Activated naive CD4-positive, alpha-beta T cell treated with anti-CD3 and anti-CD28 coated beads, Interleukin-2, amount 10 ng/mL, durations not matched to agents 7 days and 5 days (primary cell): ENCODE results near the gene IRF1.

Experiments used
- CTCF ChIA-PET: fragments of 350-600 bp; sonication (Branson Sonifier 250); formaldehyde crosslinking; loops from one replicate; lab custom pipeline; 2021; ENCODE audit warnings: antibody characterized with exemption; lab: Charles Lee
- DNase-seq: peaks from one replicate; pipeline ENCODE4 v3.0.0-alpha.2; 2020
- H3K27ac Mint-ChIP-seq: one replicate; pipeline ENCODE4 v1.8.0; 2021; ENCODE audit warnings: mild to moderate bottlenecking, moderate library complexity, mixed read lengths
- H3K27me3 Mint-ChIP-seq: one replicate; pipeline ENCODE4 v1.8.0; 2021; ENCODE audit warnings: mild to moderate bottlenecking, mixed read lengths
- H3K36me3 Mint-ChIP-seq: one replicate; pipeline ENCODE4 v1.8.0; 2021; ENCODE audit warnings: mixed read lengths
- H3K4me1 Mint-ChIP-seq: one replicate; pipeline ENCODE4 v1.8.0; 2021; ENCODE audit warnings: mixed read lengths
- H3K4me3 Mint-ChIP-seq: one replicate; pipeline ENCODE4 v1.8.0; 2021; ENCODE audit warnings: mild to moderate bottlenecking, moderate library complexity, mixed read lengths
- H3K9me3 Mint-ChIP-seq: one replicate; pipeline ENCODE4 v1.8.0; 2021; ENCODE audit warnings: mixed read lengths

IRF1 gene

DNA sequence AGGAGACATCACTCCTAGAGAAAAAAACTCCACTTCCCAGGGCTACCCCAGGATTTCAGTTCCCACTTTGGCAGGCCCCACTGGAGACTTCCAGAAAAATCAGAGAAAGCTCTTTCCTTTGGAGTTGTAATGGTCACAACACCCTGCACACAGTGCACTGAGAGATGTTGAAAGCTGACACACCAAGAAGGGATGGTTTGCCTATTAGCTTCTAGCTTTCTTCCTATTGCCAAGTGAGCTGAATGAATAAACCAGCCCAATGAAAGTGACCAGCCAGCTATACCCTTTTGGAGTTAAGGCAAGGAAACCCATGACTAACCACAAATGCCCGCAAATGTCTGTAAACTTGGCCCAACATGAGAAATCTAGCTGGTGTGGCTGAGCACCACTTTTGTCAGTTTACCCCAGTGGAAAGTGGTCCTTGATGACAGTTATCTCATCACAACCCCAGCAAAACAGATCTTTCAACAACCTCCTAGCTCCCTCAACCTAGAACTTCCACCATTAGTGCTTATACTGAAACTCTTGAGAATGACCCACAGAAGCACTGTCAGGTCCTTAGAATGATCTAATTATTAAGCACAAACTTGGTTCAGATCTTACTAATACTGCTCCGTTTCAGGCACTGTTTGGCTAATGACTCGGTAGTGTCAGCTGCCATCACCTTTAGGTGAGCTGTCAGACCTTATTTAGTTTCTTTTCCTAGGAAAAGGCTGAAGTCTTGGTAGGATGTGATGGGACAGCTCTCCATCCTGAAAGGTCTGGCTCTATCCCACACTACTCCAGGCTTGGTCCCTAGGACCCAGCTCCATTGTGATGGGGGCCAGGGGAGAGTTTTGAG lies 11.2 kb downstream of the IRF1 start:
- Mint-ChIP-seq H3K27ac (peak overlapping the region; percentile 78), H3K4me3 (no peak overlapping the region), H3K9me3 (no peaks in the 10 kb centered on the region), H3K36me3 (peaks cover 37% of the 10 kb centered on the region), H3K27me3 (peaks cover 4% of the 10 kb centered on the region), H3K4me1 (peaks cover 83% of the 10 kb centered on the region)
- peak; percentile 23 for DNase-seq
- CTCF ChIA-PET: interaction anchor here (0.9 to 5.4 kb wide), 11 partner anchors 8 to 93 kb away, joined by 3 to 31 read pairs (median 7); partner anchors contain the start of gene IRF1

DNA sequence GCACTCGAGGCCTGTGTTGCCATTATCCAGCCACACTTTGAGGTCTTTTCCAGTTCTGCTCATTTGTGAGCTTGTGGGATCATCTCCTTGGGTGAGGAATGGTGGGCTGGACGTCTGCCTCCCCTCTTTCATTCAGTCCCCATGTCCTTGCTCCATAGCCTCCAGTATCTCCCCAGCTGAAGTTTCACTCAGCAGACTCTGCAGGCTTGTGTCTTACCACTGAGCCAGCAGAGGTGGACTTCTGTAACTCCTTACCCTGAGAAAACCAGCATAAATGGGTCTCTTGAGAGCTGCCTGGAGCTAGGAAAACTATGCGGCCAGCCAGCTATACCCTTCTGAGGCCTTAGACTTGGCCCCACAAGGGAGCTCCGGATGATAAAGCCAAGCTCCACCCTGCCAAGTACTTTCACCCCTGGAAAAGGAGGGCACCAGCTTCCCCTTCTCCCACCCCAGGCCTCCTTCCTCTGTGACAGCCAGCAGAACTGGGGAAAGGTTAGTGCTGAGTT lies 12.2 kb downstream of the IRF1 start:
- H3K27me3 Mint-ChIP-seq: peaks cover 4% of the 10 kb centered on the region
- H3K4me3 Mint-ChIP-seq: no peak overlapping the region
- CTCF ChIA-PET: interaction anchor here (0.7 to 5.4 kb wide), 11 partner anchors 9 to 92 kb away, joined by 3 to 31 read pairs (median 6); partner anchors contain the start of gene IRF1
- peaks cover 83% of the 10 kb centered on the region for H3K4me1 Mint-ChIP-seq
- no peak for DNase-seq
- H3K36me3 Mint-ChIP-seq: peaks cover 28% of the 10 kb centered on the region
- H3K9me3 Mint-ChIP-seq: no peaks in the 10 kb centered on the region
- H3K27ac Mint-ChIP-seq: peak overlapping the region; percentile 78

DNA sequence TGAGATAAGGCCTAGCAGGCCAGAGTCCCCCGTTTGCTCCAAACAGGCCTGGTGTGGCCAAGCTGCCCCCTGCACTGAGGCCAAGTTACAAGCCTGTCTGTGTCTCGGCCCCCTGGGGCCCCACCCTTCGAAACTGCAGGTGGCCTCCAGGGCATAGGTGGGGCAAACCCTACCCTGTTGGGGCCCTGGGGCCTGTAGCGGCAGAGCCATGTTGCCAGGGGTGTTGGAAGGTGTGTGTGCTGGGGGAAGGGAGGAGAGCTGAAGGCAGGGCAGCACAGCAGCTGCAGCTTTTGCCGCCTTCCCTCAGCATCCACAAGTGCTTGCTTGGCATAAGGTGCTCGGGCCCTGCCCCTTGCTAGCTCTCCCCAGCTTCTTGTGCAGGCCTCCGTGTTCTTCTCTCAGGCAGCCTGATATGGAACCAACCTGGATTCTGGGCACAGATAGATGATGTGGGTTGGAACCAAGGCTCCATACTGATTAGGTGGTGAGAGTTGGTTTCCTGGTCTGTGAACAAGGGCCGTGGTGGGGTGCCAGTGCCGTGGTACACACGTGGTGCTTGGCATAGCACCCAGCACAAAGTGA lies 12.7 kb downstream of the IRF1 start:
- H3K36me3 Mint-ChIP-seq: peaks cover 25% of the 10 kb centered on the region
- peak overlapping the region; percentile 21 for H3K4me3 Mint-ChIP-seq
- H3K27me3 Mint-ChIP-seq: peaks cover 4% of the 10 kb centered on the region
- peaks cover 83% of the 10 kb centered on the region for H3K4me1 Mint-ChIP-seq
- peak overlapping the region; percentile 78 for H3K27ac Mint-ChIP-seq
- CTCF ChIA-PET: interaction anchor here (0.7 to 5.4 kb wide), 7 partner anchors 11 to 92 kb away, joined by 3 to 31 read pairs (median 9); no protein-coding TSS in a partner anchor
- no peak for DNase-seq
- no peaks in the 10 kb centered on the region for H3K9me3 Mint-ChIP-seq

DNA sequence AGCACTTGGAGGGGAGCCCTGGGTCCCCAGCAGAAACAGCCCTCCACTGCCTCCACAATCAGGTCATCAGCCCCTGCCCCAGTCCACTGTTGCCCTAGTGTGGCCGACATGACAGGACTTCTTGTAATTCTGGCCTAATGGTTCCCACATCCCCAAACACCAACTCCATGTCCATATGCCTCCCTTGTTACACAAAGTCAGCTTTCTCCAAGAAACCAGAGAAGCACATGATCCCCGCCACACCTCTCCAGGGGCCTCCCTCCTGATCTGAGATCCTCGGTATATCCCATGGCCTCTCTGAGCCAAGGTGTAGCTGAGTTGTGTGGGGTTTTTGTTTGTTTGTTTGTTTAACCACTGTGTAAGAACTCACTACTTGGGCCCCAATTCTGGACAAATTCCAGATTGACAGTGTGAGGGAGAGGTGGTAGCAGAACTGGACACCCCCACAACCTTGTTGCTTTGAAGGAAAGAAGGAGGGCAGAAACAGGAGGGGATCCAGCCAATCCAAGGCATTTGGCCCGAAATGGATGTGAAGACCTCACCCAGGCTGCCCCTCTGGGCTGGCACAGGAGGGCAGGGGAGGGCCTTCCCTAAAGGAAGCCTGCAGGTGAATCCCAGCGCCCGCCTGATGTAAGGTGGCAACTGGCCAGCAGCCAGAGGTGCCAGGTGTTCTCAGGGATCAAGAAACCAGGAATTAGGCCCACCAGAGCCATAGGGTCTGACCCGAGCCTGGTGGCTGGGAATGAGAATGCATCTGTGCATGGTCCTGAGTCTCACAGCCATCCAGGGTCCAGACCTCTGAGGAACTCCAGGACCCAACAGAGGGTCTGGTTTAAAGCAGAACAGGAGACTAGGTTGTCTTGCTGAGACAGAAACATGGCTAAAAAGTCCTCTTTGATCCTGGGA lies 13.4 kb downstream of the IRF1 start:
- H3K4me3 Mint-ChIP-seq: peak overlapping the region; percentile 21
- H3K4me1 Mint-ChIP-seq: peaks cover 87% of the 10 kb centered on the region
- H3K27me3 Mint-ChIP-seq: peaks cover 4% of the 10 kb centered on the region
- H3K36me3 Mint-ChIP-seq: peaks cover 22% of the 10 kb centered on the region
- peak; percentile 38 for DNase-seq
- CTCF ChIA-PET: interaction anchor here (1.1 to 5.4 kb wide), 5 partner anchors 12 to 91 kb away, joined by 3 to 31 read pairs (median 9); no protein-coding TSS in a partner anchor
- H3K27ac Mint-ChIP-seq: peak overlapping the region; percentile 79
- no peaks in the 10 kb centered on the region for H3K9me3 Mint-ChIP-seq

DNA sequence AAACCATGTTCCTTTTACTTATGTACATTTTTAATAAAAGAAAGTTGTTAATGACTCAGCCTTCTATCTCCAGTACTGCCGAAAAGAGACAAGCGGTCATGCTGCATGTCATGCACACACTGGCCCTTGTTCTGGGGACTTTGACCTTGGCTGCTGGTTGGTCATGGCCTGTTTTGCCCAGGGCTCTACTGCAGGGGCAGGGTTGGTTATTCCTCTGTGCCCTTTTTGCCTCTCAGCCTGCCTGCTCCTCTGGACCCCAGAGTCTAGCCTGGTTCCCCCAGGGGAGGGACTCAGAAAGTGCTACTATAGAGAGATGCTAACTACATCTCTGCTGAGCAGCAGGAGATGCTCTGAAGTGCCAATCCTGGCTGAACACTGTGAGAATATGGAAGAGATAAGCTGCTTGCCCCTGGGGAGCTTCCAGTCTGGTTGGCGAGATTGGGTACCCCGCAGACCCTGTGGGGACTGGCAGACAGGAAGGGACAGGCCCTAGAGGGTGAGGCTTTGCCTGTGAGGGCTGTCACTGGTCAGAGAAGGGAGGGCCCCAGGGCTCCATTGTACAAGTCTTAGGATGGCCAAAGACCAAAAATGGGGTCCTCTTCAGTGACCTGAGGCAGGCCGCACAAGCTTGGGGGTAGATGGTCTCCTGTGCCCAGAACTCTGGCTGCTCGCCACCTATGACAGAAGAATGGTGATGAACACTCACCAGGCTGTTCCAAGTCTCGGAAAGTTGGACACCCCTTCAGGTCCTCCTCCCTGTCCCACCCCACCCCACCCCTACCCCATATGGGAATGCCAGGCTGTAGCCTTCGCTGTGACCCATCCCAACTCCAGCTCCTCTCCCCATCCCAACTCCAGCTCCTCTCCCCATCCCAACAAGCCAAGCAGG lies 14.3 kb downstream of the IRF1 start:
- H3K36me3 Mint-ChIP-seq: peaks cover 24% of the 10 kb centered on the region
- peaks cover 89% of the 10 kb centered on the region for H3K4me1 Mint-ChIP-seq
- peak overlapping the region; percentile 79 for H3K27ac Mint-ChIP-seq
- CTCF ChIA-PET: interaction anchor here (1.1 to 5.4 kb wide), 2 partner anchors 11 to 19 kb away, joined by 3 to 31 read pairs; no protein-coding TSS in a partner anchor
- H3K4me3 Mint-ChIP-seq: no peak overlapping the region
- peak; percentile 29 for DNase-seq
- no peaks in the 10 kb centered on the region for H3K9me3 Mint-ChIP-seq
- peaks cover 4% of the 10 kb centered on the region for H3K27me3 Mint-ChIP-seq

GRCh38 chr5:132475497-132475882 lies 15.1 kb downstream of the IRF1 start:
- Mint-ChIP-seq H3K9me3 (no peaks in the 10 kb centered on the region), H3K4me3 (no peak overlapping the region)

GRCh38 chr5:132474881-132475496 lies 15.6 kb downstream of the IRF1 start:
- Mint-ChIP-seq H3K9me3 (no peaks in the 10 kb centered on the region), H3K36me3 (peaks cover 33% of the 10 kb centered on the region), H3K27ac (peak overlapping the region; percentile 95), H3K4me1 (peaks cover 95% of the 10 kb centered on the region), H3K27me3 (peaks cover 4% of the 10 kb centered on the region), H3K4me3 (no peak overlapping the region)
- peak; percentile 29 for DNase-seq
- CTCF ChIA-PET: interaction anchor here (0.8 to 4.6 kb wide), 4 partner anchors 13 to 55 kb away, joined by 3 to 29 read pairs (median 6); partner anchors contain the start of gene IRF1

More at GRCh38 chr5:132475497-132475882, 15.1 kb downstream of the IRF1 start:
- H3K4me1 Mint-ChIP-seq: peaks cover 91% of the 10 kb centered on the region
- H3K36me3 Mint-ChIP-seq: peaks cover 30% of the 10 kb centered on the region
- peak overlapping the region; percentile 17 for H3K27ac Mint-ChIP-seq
- peak; percentile 20 for DNase-seq
- H3K27me3 Mint-ChIP-seq: peaks cover 4% of the 10 kb centered on the region
- CTCF ChIA-PET: interaction anchor here (1.0 to 3.0 kb wide), 2 partner anchors 24 to 55 kb away, joined by 3 to 10 read pairs; no protein-coding TSS in a partner anchor

GRCh38 chr5:132474131-132474723 lies 16.3 kb downstream of the IRF1 start:
- H3K4me3 Mint-ChIP-seq: no peak overlapping the region
- peaks cover 95% of the 10 kb centered on the region for H3K4me1 Mint-ChIP-seq
- peak overlapping the region; percentile 95 for H3K27ac Mint-ChIP-seq
- H3K36me3 Mint-ChIP-seq: peaks cover 36% of the 10 kb centered on the region
- H3K27me3 Mint-ChIP-seq: peaks cover 4% of the 10 kb centered on the region
- DNase-seq: peak; percentile 23
- CTCF ChIA-PET: interaction anchor here (0.8 to 4.6 kb wide), 7 partner anchors 14 to 88 kb away, joined by 3 to 29 read pairs (median 10); partner anchors contain the start of gene IRF1
- no peaks in the 10 kb centered on the region for H3K9me3 Mint-ChIP-seq

DNA sequence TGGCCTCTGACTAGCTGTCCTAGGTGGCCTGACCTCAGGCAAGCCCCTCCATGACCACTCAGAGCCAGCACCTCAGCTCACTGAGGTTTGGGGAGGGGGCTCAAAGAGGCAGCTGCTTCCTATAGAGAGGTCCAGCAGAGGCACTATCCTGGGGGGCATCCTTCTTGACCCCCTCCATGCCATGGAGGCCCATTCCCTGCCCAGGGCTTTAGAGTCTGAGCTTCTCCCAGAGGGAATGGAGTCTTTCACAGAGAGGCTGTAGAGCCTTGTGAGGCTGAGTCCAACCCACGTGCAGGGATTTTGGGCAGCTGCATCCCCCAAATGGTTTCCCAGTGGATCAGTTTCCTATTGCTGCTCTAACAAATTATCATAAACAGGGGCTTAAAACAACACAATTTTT lies 16.9 kb downstream of the IRF1 start:
- CTCF ChIA-PET: interaction anchor here (0.7 to 4.6 kb wide), 7 partner anchors 11 to 87 kb away, joined by 3 to 29 read pairs (median 10); partner anchors contain the start of gene IRF1
- H3K9me3 Mint-ChIP-seq: no peaks in the 10 kb centered on the region
- peaks cover 95% of the 10 kb centered on the region for H3K4me1 Mint-ChIP-seq
- peaks cover 4% of the 10 kb centered on the region for H3K27me3 Mint-ChIP-seq
- DNase-seq: peak; percentile 29
- peak overlapping the region; percentile 95 for H3K27ac Mint-ChIP-seq
- H3K36me3 Mint-ChIP-seq: peaks cover 41% of the 10 kb centered on the region
- no peak overlapping the region for H3K4me3 Mint-ChIP-seq

DNA sequence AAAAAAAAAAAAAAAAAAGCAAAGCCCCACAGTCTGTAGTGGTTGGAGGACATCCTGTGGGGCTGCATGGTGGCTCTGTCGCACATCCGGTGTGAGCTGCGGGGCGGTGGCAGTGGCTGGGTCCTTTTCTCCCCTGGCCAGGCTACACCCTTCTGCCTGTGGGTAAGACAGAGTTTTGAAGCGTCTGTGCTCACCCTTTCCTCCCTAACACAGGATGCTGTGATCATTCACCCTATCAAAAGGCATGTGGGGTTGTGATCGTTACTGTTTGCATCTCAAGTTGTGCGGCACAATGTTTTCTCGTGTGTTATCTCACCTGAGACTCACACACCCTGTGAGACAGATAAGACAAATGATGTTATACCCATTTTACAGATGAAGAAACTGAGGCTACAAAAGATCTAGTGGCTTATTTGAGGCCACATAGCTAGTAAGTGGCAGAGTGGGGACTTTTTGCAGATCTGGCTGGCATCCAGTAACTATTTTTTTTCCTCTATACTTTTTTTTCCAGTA lies 17.5 kb downstream of the IRF1 start:
- peak; percentile 94 for DNase-seq
- peak overlapping the region; percentile 95 for H3K27ac Mint-ChIP-seq
- H3K36me3 Mint-ChIP-seq: peaks cover 41% of the 10 kb centered on the region
- no peaks in the 10 kb centered on the region for H3K27me3 Mint-ChIP-seq
- peak overlapping the region; percentile 16 for H3K4me3 Mint-ChIP-seq
- H3K4me1 Mint-ChIP-seq: peaks cover 95% of the 10 kb centered on the region
- CTCF ChIA-PET: interaction anchor here (0.7 to 4.6 kb wide), 9 partner anchors 12 to 86 kb away, joined by 3 to 29 read pairs (median 9); partner anchors contain the start of gene IRF1
- no peaks in the 10 kb centered on the region for H3K9me3 Mint-ChIP-seq

DNA sequence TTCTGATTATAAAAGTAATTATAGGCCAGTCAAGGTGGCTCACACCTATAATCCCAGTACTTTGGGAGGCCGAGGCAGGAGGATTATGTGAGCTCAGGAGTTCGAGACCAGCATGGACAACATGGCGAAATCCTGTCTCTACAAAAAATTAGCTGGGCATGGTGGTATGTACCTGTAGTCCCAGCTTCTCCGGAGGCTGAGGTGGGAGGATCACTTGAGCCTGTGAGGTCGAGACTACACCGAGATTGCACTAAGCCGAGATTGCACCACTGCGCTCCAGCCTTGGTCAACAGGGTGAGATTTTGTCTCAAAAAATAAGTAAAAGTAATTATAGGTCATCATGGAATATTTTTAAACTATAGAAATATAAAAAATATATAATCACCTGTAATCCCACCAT lies 18.1 kb downstream of the IRF1 start:
- no peaks in the 10 kb centered on the region for H3K9me3 Mint-ChIP-seq
- H3K4me3 Mint-ChIP-seq: no peak overlapping the region
- H3K36me3 Mint-ChIP-seq: peaks cover 41% of the 10 kb centered on the region
- H3K27ac Mint-ChIP-seq: peak overlapping the region; percentile 69
- CTCF ChIA-PET: interaction anchor here (0.9 to 4.6 kb wide), 9 partner anchors 14 to 86 kb away, joined by 3 to 29 read pairs (median 5); partner anchors contain the start of gene IRF1
- peaks cover 95% of the 10 kb centered on the region for H3K4me1 Mint-ChIP-seq
- H3K27me3 Mint-ChIP-seq: no peaks in the 10 kb centered on the region
- peak; percentile 29 for DNase-seq
